K562 (cell line): ENCODE results near the gene KLHDC10. TPM values are rescaled to one million over a fixed set of nuclear protein-coding genes. Genes with fewer than 3 reads are reported as not detected.

ENCODE experiments used
- AFF4 ChIP-seq: sonication (generic); formaldehyde crosslinking; IDR thresholded peaks from 2 replicates; pipeline ENCODE4 v1.8.0; 2023; ENCODE audit warnings: mild to moderate bottlenecking, missing genetic modification reagents
- CBX1 ChIP-seq: sonication (generic); IDR thresholded peaks from 2 replicates; pipeline ENCODE4 v1.6.1; 2016; ENCODE audit warnings: antibody characterized with exemption, low read depth, mild to moderate bottlenecking
- CEBPZ ChIP-seq: fragments of 150-350 bp; IDR thresholded peaks from 2 replicates; pipeline ENCODE4 v1.6.1; 2014; ENCODE audit warnings: low read depth, mild to moderate bottlenecking, low read length, borderline replicate concordance
- IFI16 ChIP-seq: fragments of 250-450 bp; sonication (Bioruptor Pico); IDR thresholded peaks from 2 replicates; pipeline ENCODE4 v2.1.2; 2022; ENCODE audit warnings: mild to moderate bottlenecking, inconsistent platforms
- MAZ ChIP-seq, 2 experiments: fragments of 450-650 bp in 1 of 2; sonication (generic) in 1 of 2; formaldehyde crosslinking; IDR thresholded peaks in 1 of 2; conservative IDR thresholded peaks in 1 of 2; 2 replicates each; pipeline versions ENCODE4 v1.4.0 to v1.5.0; 2020; ENCODE audit warnings: mild to moderate bottlenecking in 1 of 2, missing genetic modification reagents in 1 of 2
- MBD2 ChIP-seq: sonication (generic); IDR thresholded peaks from 2 replicates; pipeline ENCODE4 v1.6.1; 2016; ENCODE audit warnings: low read depth, borderline replicate concordance
- MCM5 ChIP-seq: fragments of 450-650 bp; IDR thresholded peaks from 2 replicates; pipeline ENCODE4 v1.6.1; 2016; ENCODE audit warnings: low read depth
- MYBL2 ChIP-seq, 2 experiments: fragments of 450-650 bp in 1 of 2; sonication (generic) in 1 of 2; formaldehyde crosslinking in 1 of 2; IDR thresholded peaks; 2 replicates each; pipeline versions ENCODE4 v1.6.1 to v1.8.1; 2017 to 2022; ENCODE audit warnings: borderline replicate concordance in 1 of 2, inconsistent platforms in 1 of 2, low read depth in 1 of 2, mild to moderate bottlenecking in 1 of 2, missing genetic modification reagents in 1 of 2, moderate library complexity in 1 of 2
- PHF8 ChIP-seq: fragments of 200-600 bp; sonication (generic); IDR thresholded peaks from 2 replicates; pipeline ENCODE4 v1.6.1; 2012; ENCODE audit warnings: mixed run types, mild to moderate bottlenecking, inconsistent platforms, low read length, moderate library complexity, borderline replicate concordance
- RCOR1 ChIP-seq, 2 experiments: IDR thresholded peaks; 2 replicates each; pipeline ENCODE4 v1.6.1; 2012; ENCODE audit warnings: low read depth in 2 of 2, low read length in 2 of 2, borderline replicate concordance in 1 of 2, improper control_type of control experiment in 1 of 2
- SIRT6 ChIP-seq: IDR thresholded peaks from one replicate; pipeline ENCODE4 v1.6.1; 2012; ENCODE audit warnings: low read depth, mild to moderate bottlenecking, control low read depth, inconsistent platforms, low read length, moderate library complexity
- THAP7 ChIP-seq: fragments of 250-450 bp; sonication (Bioruptor Pico); IDR thresholded peaks from 2 replicates; pipeline ENCODE4 v1.5.0; 2021
- TRIM24 ChIP-seq, 2 experiments: fragments of 450-650 bp; IDR thresholded peaks; 2 replicates each; pipeline ENCODE4 v1.6.1; 2016
- ZNF212 ChIP-seq: fragments of 450-650 bp; formaldehyde crosslinking; IDR thresholded peaks from 2 replicates; pipeline ENCODE4 v1.4.0; 2020; ENCODE audit warnings: mild to moderate bottlenecking
- ZNF280A ChIP-seq: fragments of 450-650 bp; IDR thresholded peaks from 2 replicates; pipeline ENCODE4 v1.6.1; 2018; ENCODE audit warnings: mild to moderate bottlenecking, low read depth; ENCODE audit not compliant: partially characterized antibody
- ZZZ3 ChIP-seq: fragments of 450-650 bp; IDR thresholded peaks from 2 replicates; pipeline ENCODE4 v1.6.1; 2016; ENCODE audit warnings: antibody characterized with exemption, mild to moderate bottlenecking, moderate library complexity
- polyA plus RNA-seq, 8 experiments: library from polyadenylated mRNA; depleted of rRNA in 4 of 8; stranded (reverse) in 5 of 8; unstranded in 3 of 8; fragments of >200 nt; fragmentation: Nextera tagmentation in 2 of 8; fragmentation: Illumina TruSeq in 1 of 8; extraction: Ambion mirVana in 2 of 8; extraction: Trizol in 1 of 8; gene quantifications; 2 replicates each; pipeline versions ENCODE4 v1.2.1 to v1.2.3, GENCODE V29; 2011 to 2014; ENCODE audit warnings: inconsistent platforms in 1 of 8, missing spikeins in 1 of 8
- total RNA-seq, 7 experiments: library from RNA; depleted of rRNA in 6 of 7; stranded (reverse); fragments of >200 nt in 6 of 7; fragmentation: Illumina TruSeq in 2 of 7; extraction: Trizol in 2 of 7; gene quantifications; 2 replicates each; pipeline versions ENCODE4 v1.2.1 to v1.2.3, GENCODE V29; 2011 to 2021; ENCODE audit warnings: low replicate concordance in 1 of 7

KLHDC10 gene
- total and polyA plus RNA-seq, 9 of the 15 experiments (the other 6 are each of a cell fraction or from before 2014, with no cell fraction given): 9.8 to 80.5 (median 31.4) TPM

GRCh38 chr7:130156140-130156539 lies 85.8 kb downstream of the KLHDC10 start (continued):
- no peak for TF ChIP-seq CEBPZ
- TF ChIP-seq SIRT6: no peak
- TF ChIP-seq ZZZ3: no peak
- no peak for TF ChIP-seq AFF4
- TF ChIP-seq RCOR1 (IDR thresholded peaks at IDR 0.05; ENCODE audit: borderline replicate concordance in 1 of 2, low read depth in 2 of 2, low read length in 2 of 2): no peak
- TF ChIP-seq MBD2: no peak
- peak; percentile 18 to 61; a peak in 2 of 4 replicates for TF ChIP-seq TRIM24 (IDR thresholded peaks at IDR 0.05)
- TF ChIP-seq MAZ (CRISPR knock-in tag; conservative IDR thresholded peaks at IDR 0.05 in 1 of 2, IDR thresholded peaks at IDR 0.05 in 1 of 2): no peak
- peak; percentile 55 for TF ChIP-seq ZNF280A
- TF ChIP-seq PHF8: no peak
- no peak for TF ChIP-seq THAP7 (CRISPR knock-in tag)
- no peak for TF ChIP-seq MCM5
- no peak for TF ChIP-seq MYBL2 (IDR thresholded peaks at IDR 0.05; ENCODE audit: low read depth)
- no peak for TF ChIP-seq MYBL2 (CRISPR knock-in tag; IDR thresholded peaks at IDR 0.05; ENCODE audit: borderline replicate concordance)
- TF ChIP-seq CBX1: peak; percentile 87; the same call in 1 of the 2 replicates
- TF ChIP-seq IFI16 (CRISPR knock-in tag): no peak
- TF ChIP-seq ZNF212 (CRISPR knock-in tag): no peak
- TF ChIP-seq, all 486 proteins: peak for 10
